Gastrocnemius medialis (tissue), 4 donors: Measurements from ENCODE around the gene TEN1.

ENCODE experiments used
- CTCF ChIP-seq, 5 experiments: fragments of 450-650 bp in 3 of 5; fragments of 200-600 bp in 2 of 5; sonication (generic) in 2 of 5; IDR thresholded peaks in 4 of 5; conservative IDR thresholded peaks in 1 of 5; 1 replicate in 4 of 5; 2 replicates in 1 of 5; pipeline ENCODE4 v1.5.1; 2016 to 2019; ENCODE audit warnings: antibody characterized with exemption in 5 of 5, mild to moderate bottlenecking in 3 of 5, moderate library complexity in 3 of 5
- POLR2A ChIP-seq, 2 donors: fragments of 450-650 bp; IDR thresholded peaks; one replicate each; pipeline ENCODE4 v1.6.1; 2017; ENCODE audit warnings: antibody characterized with exemption in 2 of 2, mild to moderate bottlenecking in 2 of 2, moderate library complexity in 2 of 2

GRCh38 chr17:75991396-75991795 is 12.4 kb downstream of the TEN1 start:
- no peak for TF ChIP-seq POLR2A (IDR thresholded peaks at IDR 0.05)
- no peak for TF ChIP-seq CTCF (IDR thresholded peaks at IDR 0.05 in 4 of 5, conservative IDR thresholded peaks at IDR 0.05 in 1 of 5)
